ENCODE measurements around the gene ATP7B.

GRCh38 chr13:51885651-51886050 lies 125.6 kb downstream of the ATP7B start:
- TF ChIP-seq, protein P1, sequence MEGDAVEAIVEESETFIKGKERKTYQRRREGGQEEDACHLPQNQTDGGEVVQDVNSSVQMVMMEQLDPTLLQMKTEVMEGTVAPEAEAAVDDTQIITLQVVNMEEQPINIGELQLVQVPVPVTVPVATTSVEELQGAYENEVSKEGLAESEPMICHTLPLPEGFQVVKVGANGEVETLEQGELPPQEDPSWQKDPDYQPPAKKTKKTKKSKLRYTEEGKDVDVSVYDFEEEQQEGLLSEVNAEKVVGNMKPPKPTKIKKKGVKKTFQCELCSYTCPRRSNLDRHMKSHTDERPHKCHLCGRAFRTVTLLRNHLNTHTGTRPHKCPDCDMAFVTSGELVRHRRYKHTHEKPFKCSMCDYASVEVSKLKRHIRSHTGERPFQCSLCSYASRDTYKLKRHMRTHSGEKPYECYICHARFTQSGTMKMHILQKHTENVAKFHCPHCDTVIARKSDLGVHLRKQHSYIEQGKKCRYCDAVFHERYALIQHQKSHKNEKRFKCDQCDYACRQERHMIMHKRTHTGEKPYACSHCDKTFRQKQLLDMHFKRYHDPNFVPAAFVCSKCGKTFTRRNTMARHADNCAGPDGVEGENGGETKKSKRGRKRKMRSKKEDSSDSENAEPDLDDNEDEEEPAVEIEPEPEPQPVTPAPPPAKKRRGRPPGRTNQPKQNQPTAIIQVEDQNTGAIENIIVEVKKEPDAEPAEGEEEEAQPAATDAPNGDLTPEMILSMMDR (conservative IDR thresholded peaks at IDR 0.05; ENCODE audit: low read length) = no peak
- TF ChIP-seq EZH2phosphoT487 (IDR thresholded peaks at IDR 0.05; ENCODE audit: borderline replicate concordance, low read depth, low read length) = no peak
